T-helper 17 cell (primary cell): ENCODE results near the gene IL1RAP. TPM values are rescaled to one million over a fixed set of nuclear protein-coding genes. Genes with fewer than 3 reads are reported as not detected.

ENCODE experiments used
- ATAC-seq: fragments of 150-1000 bp; cut with Tn5 transposase; 2 replicates; pipeline ENCODE4 v1.10.0; 2021; ENCODE audit warnings: mild to moderate bottlenecking, moderate library complexity
- DNase-seq, 3 donors: peaks; one replicate each; pipeline versions ENCODE4 v3.0.0 to v3.0.0-alpha.2; 2020 to 2021
- H3K9me3 ChIP-seq: one replicate; pipeline ENCODE4 v1.7.0; 2013; ENCODE audit warnings: low read length, mild to moderate bottlenecking; ENCODE audit not compliant: control insufficient read depth, poor library complexity, severe bottlenecking
- H3K27ac Mint-ChIP-seq: one replicate; pipeline ENCODE4 v1.8.0; 2022; ENCODE audit warnings: mild to moderate bottlenecking, moderate library complexity, mixed read lengths
- H3K27me3 Mint-ChIP-seq: one replicate; pipeline ENCODE4 v1.8.0; 2022; ENCODE audit warnings: mixed read lengths
- H3K36me3 Mint-ChIP-seq: one replicate; pipeline ENCODE4 v1.8.0; 2022; ENCODE audit warnings: low read depth, mixed read lengths
- H3K4me1 Mint-ChIP-seq: one replicate; pipeline ENCODE4 v1.8.0; 2022; ENCODE audit warnings: mild to moderate bottlenecking, mixed read lengths
- H3K4me3 Mint-ChIP-seq: one replicate; pipeline ENCODE4 v1.8.0; 2022; ENCODE audit warnings: mild to moderate bottlenecking, moderate library complexity, mixed read lengths
- total RNA-seq, 4 donors: library from RNA in 2 of 4; stranded (reverse) in 2 of 4; gene quantifications; one replicate each; pipeline ENCODE4 v1.2.3 and lab custom pipeline; 2022 to 2026

The IL1RAP gene
- total RNA-seq, 2 donors from 2014 or later, result 11.3 to 19.2 TPM

GRCh38 chr3:190692256-190692655 lies 178.4 kb downstream of the IL1RAP start:
- no peak for DNase-seq
- Mint-ChIP-seq H3K4me3 (no peak overlapping the region), H3K27ac (no peak overlapping the region), H3K4me1 (peaks cover 3% of the 10 kb centered on the region), H3K36me3 (no peaks in the 10 kb centered on the region), H3K27me3 (peaks cover 28% of the 10 kb centered on the region)
- ATAC-seq, result no peak
- no peaks in the 10 kb centered on the region for H3K9me3 ChIP-seq

- no peaks in the 10 kb centered on the region for H3K36me3 Mint-ChIP-seq
- no peaks in the 10 kb centered on the region for H3K9me3 ChIP-seq
- peaks cover 28% of the 10 kb centered on the region for H3K27me3 Mint-ChIP-seq
- DNase-seq (no peak), ATAC-seq (no peak)
- H3K4me1 Mint-ChIP-seq, result peaks cover 3% of the 10 kb centered on the region
- no peak overlapping the region for H3K27ac Mint-ChIP-seq
- H3K4me3 Mint-ChIP-seq, result no peak overlapping the region
These were observed 180.6 kb downstream of the IL1RAP start for GRCh38 chr3:190694335-190695001.

DNA sequence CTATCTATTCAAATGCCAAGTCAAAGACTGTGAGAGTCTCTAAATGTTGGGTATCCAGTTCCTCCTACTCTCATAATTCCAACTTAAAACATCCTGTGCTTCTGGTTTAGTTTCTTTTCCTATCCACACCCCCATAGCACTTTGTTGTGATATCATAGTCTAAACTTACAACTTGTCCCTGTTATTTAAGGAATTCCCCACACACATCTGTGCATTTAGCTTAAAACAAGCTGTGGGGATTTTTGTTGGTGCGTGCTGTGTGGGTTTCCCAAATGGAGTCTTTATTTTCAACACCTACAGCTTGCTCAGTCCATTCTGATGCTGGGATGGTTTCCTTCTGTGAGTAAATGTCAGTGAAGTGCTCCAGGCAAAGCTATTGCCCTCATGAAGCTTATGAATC lies 181.3 kb downstream of the IL1RAP start:
- ATAC-seq (no peak), DNase-seq (no peak)
- peaks cover 31% of the 10 kb centered on the region for H3K27me3 Mint-ChIP-seq
- H3K27ac Mint-ChIP-seq, result no peak overlapping the region
- no peaks in the 10 kb centered on the region for H3K36me3 Mint-ChIP-seq
- H3K4me1 Mint-ChIP-seq, result peaks cover 3% of the 10 kb centered on the region
- no peaks in the 10 kb centered on the region for H3K9me3 ChIP-seq
- H3K4me3 Mint-ChIP-seq, result no peak overlapping the region

GRCh38 chr3:190695994-190696393 lies 182.1 kb downstream of the IL1RAP start:
- peaks cover 2% of the 10 kb centered on the region for H3K36me3 Mint-ChIP-seq
- H3K9me3 ChIP-seq, result no peaks in the 10 kb centered on the region
- H3K4me3 Mint-ChIP-seq, result no peak overlapping the region
- H3K4me1 Mint-ChIP-seq, result peaks cover 3% of the 10 kb centered on the region
- ATAC-seq, result no peak
- no peak overlapping the region for H3K27ac Mint-ChIP-seq
- DNase-seq, result no peak
- peaks cover 30% of the 10 kb centered on the region for H3K27me3 Mint-ChIP-seq

- H3K4me1 Mint-ChIP-seq, result peaks cover 3% of the 10 kb centered on the region
- no peak overlapping the region for H3K4me3 Mint-ChIP-seq
- peaks cover 2% of the 10 kb centered on the region for H3K36me3 Mint-ChIP-seq
- H3K27ac Mint-ChIP-seq, result no peak overlapping the region
- no peaks in the 10 kb centered on the region for H3K9me3 ChIP-seq
- peaks cover 38% of the 10 kb centered on the region for H3K27me3 Mint-ChIP-seq
- no peak for ATAC-seq
- DNase-seq, result no peak
These were observed 183.1 kb downstream of the IL1RAP start for GRCh38 chr3:190696777-190697501.

- Mint-ChIP-seq H3K4me3 (no peak overlapping the region), H3K4me1 (peaks cover 3% of the 10 kb centered on the region), H3K27me3 (peaks cover 43% of the 10 kb centered on the region), H3K36me3 (peaks cover 2% of the 10 kb centered on the region), H3K27ac (no peak overlapping the region)
- ATAC-seq (no peak), DNase-seq (no peak)
- H3K9me3 ChIP-seq, result no peaks in the 10 kb centered on the region
These were observed 183.6 kb downstream of the IL1RAP start for GRCh38 chr3:190697502-190697830.

DNA sequence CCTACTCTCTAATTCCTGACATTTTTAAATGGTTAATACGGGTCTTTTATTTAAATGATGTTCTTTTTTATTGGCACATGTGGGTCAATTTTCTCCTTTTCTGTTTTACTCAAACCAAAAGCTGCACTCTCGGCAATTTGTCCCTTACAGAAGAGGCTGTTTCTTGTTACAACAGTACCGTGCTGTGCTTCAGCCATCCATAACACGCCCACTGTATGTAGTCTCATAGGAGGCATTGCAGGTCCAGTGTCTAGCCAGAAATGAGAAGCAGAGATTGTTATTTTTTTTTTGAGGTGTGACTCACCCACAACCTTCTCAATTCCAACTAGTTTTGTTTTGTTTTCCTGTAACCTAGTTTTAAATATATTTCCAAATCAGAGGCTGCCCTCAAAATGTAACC lies 184.0 kb downstream of the IL1RAP start:
- no peaks in the 10 kb centered on the region for H3K9me3 ChIP-seq

DNA sequence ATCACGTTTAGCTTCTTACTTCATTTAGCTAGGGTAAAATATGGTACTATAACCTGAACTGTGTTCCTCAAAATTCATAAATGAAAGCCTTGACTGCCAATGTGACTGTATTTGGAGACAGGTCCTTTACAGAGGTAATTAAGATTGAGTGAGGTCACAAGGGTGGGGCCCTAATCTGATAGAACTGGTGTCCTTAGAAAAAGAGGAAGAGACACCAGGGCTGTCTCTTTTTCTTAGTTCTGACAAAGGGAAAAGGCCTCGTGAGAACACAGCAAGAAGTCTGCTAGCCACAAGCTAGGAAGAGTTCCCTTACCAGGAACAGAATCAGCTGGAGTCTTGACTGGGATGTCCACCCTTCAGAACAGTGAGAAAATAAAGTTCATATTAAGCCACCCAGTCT lies 185.9 kb downstream of the IL1RAP start:
- peaks cover 2% of the 10 kb centered on the region for H3K36me3 Mint-ChIP-seq
- peaks cover 54% of the 10 kb centered on the region for H3K27me3 Mint-ChIP-seq

More for the DNA sequence above, 184.0 kb downstream of the IL1RAP start:
- Mint-ChIP-seq H3K27ac (no peak overlapping the region), H3K27me3 (peaks cover 44% of the 10 kb centered on the region), H3K4me3 (no peak overlapping the region), H3K36me3 (peaks cover 2% of the 10 kb centered on the region), H3K4me1 (peaks cover 3% of the 10 kb centered on the region)
- DNase-seq, result no peak
- no peak for ATAC-seq

GRCh38 chr3:190701096-190701532 lies 187.2 kb downstream of the IL1RAP start:
- no peak overlapping the region for H3K4me3 Mint-ChIP-seq
- no peak for DNase-seq
- ATAC-seq, result no peak
- no peak overlapping the region for H3K27ac Mint-ChIP-seq
- H3K27me3 Mint-ChIP-seq, result peaks cover 57% of the 10 kb centered on the region
- H3K4me1 Mint-ChIP-seq, result peaks cover 3% of the 10 kb centered on the region
- no peaks in the 10 kb centered on the region for H3K9me3 ChIP-seq
- H3K36me3 Mint-ChIP-seq, result peaks cover 2% of the 10 kb centered on the region

More for the DNA sequence above, 185.9 kb downstream of the IL1RAP start:
- H3K9me3 ChIP-seq, result no peaks in the 10 kb centered on the region
- H3K27ac Mint-ChIP-seq, result no peak overlapping the region
- peaks cover 3% of the 10 kb centered on the region for H3K4me1 Mint-ChIP-seq
- H3K4me3 Mint-ChIP-seq, result no peak overlapping the region
- no peak for ATAC-seq
- no peak for DNase-seq

GRCh38 chr3:190706582-190706981 lies 192.7 kb downstream of the IL1RAP start:
- DNase-seq (no peak), ATAC-seq (no peak)
- Mint-ChIP-seq H3K4me1 (peaks cover 2% of the 10 kb centered on the region), H3K4me3 (no peak overlapping the region), H3K27me3 (peaks cover 27% of the 10 kb centered on the region), H3K36me3 (no peaks in the 10 kb centered on the region), H3K27ac (no peak overlapping the region)
- H3K9me3 ChIP-seq, result no peaks in the 10 kb centered on the region

Other genes with a start within 250 kb of the IL1RAP start
- not detected for gene CLDN1, start 191.6 kb upstream of the IL1RAP start, total RNA-seq
- not detected for gene CLDN16, start 125.9 kb upstream of the IL1RAP start, total RNA-seq
- gene TMEM207, start 64.2 kb upstream of the IL1RAP start, total RNA-seq, result not detected